ENCODE results near the gene VCPKMT. TPM values are rescaled to one million over a fixed set of nuclear protein-coding genes. Genes with fewer than 3 reads are reported as not detected.

The VCPKMT gene
- total RNA-seq, 2 donors from 2014 or later, result 8.1 to 12.2 TPM

DNA sequence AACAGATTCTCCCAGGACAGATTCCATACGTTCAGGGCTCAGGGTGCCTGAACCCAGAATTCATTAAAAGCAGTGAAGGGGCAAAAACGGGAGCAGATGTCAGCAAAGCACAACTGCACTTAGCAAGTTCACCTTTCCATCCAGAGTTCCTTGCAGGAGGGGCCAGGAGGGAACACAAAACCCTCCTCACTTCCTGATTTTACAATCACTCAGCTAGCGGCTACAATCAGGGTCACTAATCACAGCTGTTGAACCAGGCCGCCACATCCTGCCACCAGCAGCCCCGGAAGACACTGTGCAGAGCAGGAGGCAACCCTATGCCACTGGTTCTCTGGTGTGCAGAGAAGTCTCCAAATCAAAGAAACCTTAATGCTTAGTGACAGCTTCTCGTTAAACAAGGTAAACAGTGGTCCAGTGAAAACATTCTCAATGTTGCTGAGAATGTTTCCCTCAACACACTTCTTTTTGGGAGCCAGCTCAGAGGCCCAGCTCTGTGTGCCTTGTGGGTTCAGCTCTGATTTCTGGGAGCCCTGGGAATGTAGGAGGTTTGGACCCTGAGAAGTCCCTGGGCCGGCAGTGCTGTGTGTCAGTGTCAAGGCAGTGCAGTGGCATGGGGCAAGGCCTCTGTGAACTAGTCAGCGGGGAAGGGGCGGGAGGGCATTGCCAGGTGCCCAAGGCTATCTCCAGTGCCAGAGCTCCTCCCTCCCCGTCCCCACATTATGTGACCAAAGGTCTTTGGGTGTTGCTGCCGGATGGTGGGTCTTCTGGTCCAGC, 54.5 kb downstream of the VCPKMT start:
- DNase-seq (ENCODE audit: low spot score) (no peak), ATAC-seq (ENCODE audit: insufficient number of reproducible peaks, low FRiP score, low read depth) (no peak)
- no peaks in the 10 kb centered on the region for H3K27me3 ChIP-seq (replicated peaks; ENCODE audit: insufficient read depth)
- no peak overlapping the region for H3K4me3 ChIP-seq
- H3K36me3 ChIP-seq, result no peaks in the 10 kb centered on the region
- peaks cover 28 to 38% of the 10 kb centered on the region in 2 donors for H3K4me1 ChIP-seq (ENCODE audit: control insufficient read depth in 1 of 2, low read depth in 2 of 2)
- TF ChIP-seq, protein P1, sequence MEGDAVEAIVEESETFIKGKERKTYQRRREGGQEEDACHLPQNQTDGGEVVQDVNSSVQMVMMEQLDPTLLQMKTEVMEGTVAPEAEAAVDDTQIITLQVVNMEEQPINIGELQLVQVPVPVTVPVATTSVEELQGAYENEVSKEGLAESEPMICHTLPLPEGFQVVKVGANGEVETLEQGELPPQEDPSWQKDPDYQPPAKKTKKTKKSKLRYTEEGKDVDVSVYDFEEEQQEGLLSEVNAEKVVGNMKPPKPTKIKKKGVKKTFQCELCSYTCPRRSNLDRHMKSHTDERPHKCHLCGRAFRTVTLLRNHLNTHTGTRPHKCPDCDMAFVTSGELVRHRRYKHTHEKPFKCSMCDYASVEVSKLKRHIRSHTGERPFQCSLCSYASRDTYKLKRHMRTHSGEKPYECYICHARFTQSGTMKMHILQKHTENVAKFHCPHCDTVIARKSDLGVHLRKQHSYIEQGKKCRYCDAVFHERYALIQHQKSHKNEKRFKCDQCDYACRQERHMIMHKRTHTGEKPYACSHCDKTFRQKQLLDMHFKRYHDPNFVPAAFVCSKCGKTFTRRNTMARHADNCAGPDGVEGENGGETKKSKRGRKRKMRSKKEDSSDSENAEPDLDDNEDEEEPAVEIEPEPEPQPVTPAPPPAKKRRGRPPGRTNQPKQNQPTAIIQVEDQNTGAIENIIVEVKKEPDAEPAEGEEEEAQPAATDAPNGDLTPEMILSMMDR (IDR thresholded peaks at IDR 0.05), result no peak
- H3K9me3 ChIP-seq, result no peaks in the 10 kb centered on the region
- peak overlapping the region; percentile 81 to 91 for H3K27ac ChIP-seq

DNA sequence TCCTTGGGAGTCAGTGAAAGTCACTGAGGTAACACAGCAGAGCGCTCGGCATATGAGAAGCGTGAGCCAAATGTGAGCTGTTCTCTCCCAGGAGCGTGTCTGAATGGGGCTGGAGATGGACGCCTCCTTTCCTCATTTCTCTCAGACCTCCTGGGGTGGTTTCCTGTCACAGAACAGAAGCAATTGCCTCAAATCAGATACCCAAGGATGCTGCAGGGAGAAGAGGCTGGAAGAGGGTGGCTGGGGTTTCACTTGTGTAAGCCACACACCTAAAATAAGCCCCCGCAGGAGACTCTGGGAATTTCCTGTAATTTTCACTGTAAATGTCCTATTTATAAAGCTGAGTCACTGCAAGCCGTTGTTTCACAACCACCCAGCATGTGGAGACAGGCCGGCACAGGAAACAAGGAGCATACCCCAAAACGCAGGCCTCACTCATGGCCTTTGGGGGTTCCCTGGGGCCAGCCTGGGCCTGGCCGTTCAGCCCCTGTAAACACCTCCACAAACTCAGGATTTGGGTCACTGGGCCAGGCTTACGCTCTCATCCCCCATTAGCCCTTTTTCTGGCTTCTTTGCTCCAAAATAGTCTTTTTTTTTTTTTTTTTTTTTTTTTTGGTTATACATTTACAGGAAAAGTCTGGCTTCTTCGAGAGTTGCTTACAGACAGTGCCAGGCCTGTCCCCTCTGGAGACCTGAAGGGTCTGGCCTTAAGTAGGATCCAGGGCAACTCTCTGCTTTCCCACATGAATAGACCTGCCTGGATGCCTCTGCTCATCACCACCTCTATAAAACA, 55.3 kb downstream of the VCPKMT start:
- H3K4me1 ChIP-seq (ENCODE audit: control insufficient read depth in 1 of 2, low read depth in 2 of 2), result peaks cover 28 to 38% of the 10 kb centered on the region in 2 donors
- H3K4me3 ChIP-seq, result peak overlapping the region; percentile 61
- no peaks in the 10 kb centered on the region for H3K27me3 ChIP-seq (replicated peaks; ENCODE audit: insufficient read depth)
- no peaks in the 10 kb centered on the region for H3K36me3 ChIP-seq
- DNase-seq (ENCODE audit: low spot score) (peak; percentile 82), ATAC-seq (ENCODE audit: insufficient number of reproducible peaks, low FRiP score, low read depth) (peak; percentile 86)
- H3K27ac ChIP-seq, result peak overlapping the region; percentile 81 to 91
- no peaks in the 10 kb centered on the region for H3K9me3 ChIP-seq
- TF ChIP-seq, protein P1 (IDR thresholded peaks at IDR 0.05), result peak; percentile 52

DNA sequence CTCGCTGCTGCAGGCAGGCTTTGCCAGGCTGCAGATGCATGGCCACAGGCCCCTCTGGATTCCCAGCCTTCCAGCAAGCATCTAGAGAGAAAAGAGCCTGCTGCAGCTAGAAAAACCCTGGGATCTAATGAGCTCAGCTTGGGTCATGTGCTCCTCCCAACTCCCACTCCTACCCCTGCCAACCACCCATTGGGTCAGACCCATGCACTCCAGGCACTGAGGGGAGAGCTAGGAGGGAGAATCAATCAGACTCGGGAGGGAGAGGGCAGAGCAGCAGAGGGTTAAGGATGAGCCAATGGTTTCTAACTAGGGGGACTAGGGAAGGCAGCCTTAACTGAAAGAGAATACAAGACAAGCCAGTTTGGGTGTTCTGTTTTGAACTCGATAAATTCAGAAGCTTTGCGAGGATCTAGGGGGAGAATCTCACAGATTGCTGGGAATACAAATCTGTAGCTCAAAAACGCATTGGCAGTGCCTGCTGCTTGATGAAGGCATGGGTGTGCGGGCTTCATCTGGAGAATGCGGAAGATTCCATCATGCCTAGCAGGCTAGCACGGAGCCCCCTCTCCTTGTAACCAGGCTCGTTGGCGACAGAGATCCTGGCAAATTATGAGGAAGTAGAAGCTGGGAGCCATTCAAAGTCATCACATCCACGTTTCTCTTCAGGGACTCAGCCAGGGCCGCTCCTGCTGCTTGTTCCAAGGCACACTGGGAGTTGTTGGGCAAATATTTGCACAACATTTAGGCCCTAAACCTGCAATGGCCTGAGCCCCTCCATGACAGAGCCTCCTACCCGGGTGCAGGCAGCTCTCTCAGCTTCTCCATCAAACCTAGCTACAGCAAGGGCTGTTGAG, 56.4 kb downstream of the VCPKMT start:
- ATAC-seq (ENCODE audit: insufficient number of reproducible peaks, low FRiP score, low read depth) (no peak), DNase-seq (ENCODE audit: low spot score) (no peak)
- Histone ChIP-seq H3K4me1 (ENCODE audit: control insufficient read depth in 1 of 2, low read depth in 2 of 2) (peaks cover 28 to 38% of the 10 kb centered on the region in 2 donors), H3K27ac (peak overlapping the region; percentile 81 to 91), H3K9me3 (no peaks in the 10 kb centered on the region), H3K27me3 (replicated peaks; ENCODE audit: insufficient read depth) (no peaks in the 10 kb centered on the region), H3K36me3 (no peaks in the 10 kb centered on the region), H3K4me3 (peak overlapping the region; percentile 61)
- TF ChIP-seq, protein P1 (IDR thresholded peaks at IDR 0.05), result no peak

Other genes with a start within 250 kb of the VCPKMT start
- 10 to 100 TPM; 33.7 to 67.2 TPM for gene ARF6, start 223.5 kb downstream of the VCPKMT start, total RNA-seq
- gene SOS2, start 115.0 kb upstream of the VCPKMT start, total RNA-seq, result 10 to 100 TPM; 38.7 to 40.2 TPM
- gene L2HGDH, start 195.7 kb upstream of the VCPKMT start, total RNA-seq, result 1 to 10 TPM; 1.5 to 3.7 TPM
- 10 to 100 TPM in 1 of 2 donors, 1 to 10 TPM in 1; 5.6 to 12.3 TPM for gene DMAC2L, start 195.8 kb upstream of the VCPKMT start, total RNA-seq

All from thoracic aorta (tissue), 2 donors.